ENCODE data around the gene TBC1D1.

DNA sequence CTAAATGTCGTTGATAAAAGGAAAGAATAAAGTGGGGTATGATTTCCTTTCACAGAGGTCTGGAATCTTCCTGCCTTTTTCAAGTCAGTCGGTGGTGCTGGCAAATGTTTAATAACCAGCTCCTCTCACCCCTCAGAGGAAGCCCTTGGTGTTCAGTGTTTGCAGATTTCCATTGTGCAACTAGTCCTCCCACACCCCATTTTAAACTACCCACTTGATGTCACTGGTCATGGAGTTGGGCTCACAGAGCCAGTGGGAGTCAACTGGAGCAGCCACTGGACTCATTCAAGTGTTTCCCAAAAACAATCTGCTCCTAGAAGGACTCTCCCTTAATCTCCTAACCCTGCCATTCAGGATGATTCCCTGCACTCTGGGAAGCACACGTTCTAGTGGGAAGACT, 218.5 kb downstream of the TBC1D1 start:
- TF ChIP-seq, protein P1, sequence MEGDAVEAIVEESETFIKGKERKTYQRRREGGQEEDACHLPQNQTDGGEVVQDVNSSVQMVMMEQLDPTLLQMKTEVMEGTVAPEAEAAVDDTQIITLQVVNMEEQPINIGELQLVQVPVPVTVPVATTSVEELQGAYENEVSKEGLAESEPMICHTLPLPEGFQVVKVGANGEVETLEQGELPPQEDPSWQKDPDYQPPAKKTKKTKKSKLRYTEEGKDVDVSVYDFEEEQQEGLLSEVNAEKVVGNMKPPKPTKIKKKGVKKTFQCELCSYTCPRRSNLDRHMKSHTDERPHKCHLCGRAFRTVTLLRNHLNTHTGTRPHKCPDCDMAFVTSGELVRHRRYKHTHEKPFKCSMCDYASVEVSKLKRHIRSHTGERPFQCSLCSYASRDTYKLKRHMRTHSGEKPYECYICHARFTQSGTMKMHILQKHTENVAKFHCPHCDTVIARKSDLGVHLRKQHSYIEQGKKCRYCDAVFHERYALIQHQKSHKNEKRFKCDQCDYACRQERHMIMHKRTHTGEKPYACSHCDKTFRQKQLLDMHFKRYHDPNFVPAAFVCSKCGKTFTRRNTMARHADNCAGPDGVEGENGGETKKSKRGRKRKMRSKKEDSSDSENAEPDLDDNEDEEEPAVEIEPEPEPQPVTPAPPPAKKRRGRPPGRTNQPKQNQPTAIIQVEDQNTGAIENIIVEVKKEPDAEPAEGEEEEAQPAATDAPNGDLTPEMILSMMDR (conservative IDR thresholded peaks at IDR 0.05 in 1 of 2, IDR thresholded peaks at IDR 0.05 in 1 of 2; ENCODE audit: low read depth in 1 of 2, low read length in 2 of 2), result no peak
- TF ChIP-seq EZH2 (IDR thresholded peaks at IDR 0.05; ENCODE audit: low read length, missing control alignments), result no peak
